Left hindlimb (tissue), 1 donor: ENCODE results near the gene EXOSC2.
A peak's percentile ranks its signal among the peaks of the same experiment; 100 is the strongest.

Source experiments
- DNase-seq: peaks from one replicate; pipeline ENCODE4 v3.0.0-alpha.2; 2018

The EXOSC2 gene

GRCh38 chr9:130693426-130694191 lies at the start of gene EXOSC2:
TSS of gene EXOSC2 (plus strand) at chr9:130693780. CDS start at chr9:130693792, 12 bp downstream.
- DNase-seq, result peak; percentile 99

- DNase-seq, result peak; percentile 4
Observed at GRCh38 chr9:130651221-130651620, 42.4 kb upstream of the EXOSC2 start.

- DNase-seq, result peak; percentile 1
Observed at GRCh38 chr9:130651752-130652151, 41.8 kb upstream of the EXOSC2 start.

GRCh38 chr9:130654879-130655278 lies 38.7 kb upstream of the EXOSC2 start:
- DNase-seq, result peak; percentile 13

- peak; percentile 27 for DNase-seq
Observed at GRCh38 chr9:130658893-130659698, 34.5 kb upstream of the EXOSC2 start.

- peak; percentile 28 for DNase-seq
Observed at GRCh38 chr9:130659699-130660248, 33.8 kb upstream of the EXOSC2 start.

- peak; percentile 24 for DNase-seq
Observed at GRCh38 chr9:130660326-130660682, 33.3 kb upstream of the EXOSC2 start.

GRCh38 chr9:130660683-130661450 lies 32.7 kb upstream of the EXOSC2 start:
- no peak for DNase-seq

GRCh38 chr9:130661451-130662098 lies 32.0 kb upstream of the EXOSC2 start:
- DNase-seq, result no peak

GRCh38 chr9:130662099-130662969 lies 31.2 kb upstream of the EXOSC2 start:
- peak; percentile 31 for DNase-seq

- DNase-seq, result no peak
Observed at GRCh38 chr9:130662970-130663257, 30.7 kb upstream of the EXOSC2 start.

GRCh38 chr9:130663258-130663976 lies 30.2 kb upstream of the EXOSC2 start:
- peak; percentile 39 for DNase-seq

GRCh38 chr9:130663977-130664250 lies 29.7 kb upstream of the EXOSC2 start:
- DNase-seq, result no peak

GRCh38 chr9:130664251-130665028 lies 29.1 kb upstream of the EXOSC2 start, which contains the start of gene PRDM12:
TSS of gene PRDM12 (plus strand) at chr9:130664594. CDS start at chr9:130664654, 60 bp downstream.
- DNase-seq, result no peak

- DNase-seq, result peak; percentile 33
Observed at GRCh38 chr9:130665029-130665430, 28.6 kb upstream of the EXOSC2 start.

GRCh38 chr9:130665431-130666392 lies 27.9 kb upstream of the EXOSC2 start:
- peak; percentile 23 for DNase-seq

GRCh38 chr9:130666393-130667119 lies 27.0 kb upstream of the EXOSC2 start:
- DNase-seq, result no peak

- DNase-seq, result no peak
Observed at GRCh38 chr9:130667120-130667435, 26.5 kb upstream of the EXOSC2 start.
